K562 (cell line): ENCODE data around the gene NR3C1. TPM values are rescaled to one million over a fixed set of nuclear protein-coding genes. Genes with fewer than 3 reads are reported as not detected.
A peak's percentile ranks its signal among the peaks of the same experiment; 100 is the strongest.

Experiments
- ATAC-seq: fragments of 200-7000 bp; cut with Tn5 transposase; 3 replicates; pipeline ENCODE4 v1.9.1; 2020; ENCODE audit warnings: moderate library complexity
- BruUV-seq: library from RNA; stranded (reverse); fragments of 400-500 nt; replicated peaks from 2 replicates; lab custom pipeline; 2021; lab: Mats Ljungman, UMichigan
- CTCF ChIA-PET: fragments of 300-600 bp; formaldehyde crosslinking; extraction: SDS; loops from one replicate; lab custom pipeline; 2021; ENCODE audit warnings: low intra/inter-chr PET ratio; lab: Yijun Ruan, JAX
- POLR2A ChIA-PET: fragments of 300-600, 350-650 bp; sonication (Branson Sonifier 250); formaldehyde crosslinking; extraction: SDS; loops from one replicate; lab custom pipeline; 2021; ENCODE audit warnings: antibody characterized with exemption, inconsistent platforms; lab: Yijun Ruan, JAX
- DNase-seq, 4 experiments: peaks; one replicate each; pipeline versions ENCODE4 v3.0.0 to v3.0.0-alpha.2; 2011 to 2018; ENCODE audit warnings: low spot score in 3 of 4, mixed read lengths in 3 of 4; ENCODE audit errors: extremely low read depth in 1 of 4
- FAIRE-seq: peaks from 2 replicates; lab custom pipeline; 2011; peaks lifted over from hg19 to GRCh38; lab: Jason Lieb, UNC
- H2AFZ ChIP-seq: 2 replicates; pipeline ENCODE4 v1.6.0; 2011; ENCODE audit warnings: low read depth, low read length, control low read depth, inconsistent platforms
- H3K27ac ChIP-seq: fragments of 200-600 bp; 3 replicates; pipeline ENCODE4 v1.8.0; 2011; ENCODE audit warnings: low read depth, mild to moderate bottlenecking, control low read depth, inconsistent platforms, low read length, moderate library complexity, mixed read lengths; ENCODE audit errors: extremely low read depth
- H3K27me3 ChIP-seq, 2 experiments: fragments of 300-600 bp in 1 of 2; 2 replicates in 1 of 2; 3 replicates in 1 of 2; pipeline versions ENCODE4 v1.6.0 to v1.8.0; 2011; ENCODE audit warnings: inconsistent platforms in 2 of 2, low read length in 2 of 2, mild to moderate bottlenecking in 1 of 2, mixed read lengths in 1 of 2, moderate library complexity in 1 of 2; ENCODE audit not compliant: control insufficient read depth in 2 of 2, insufficient read depth in 2 of 2
- H3K36me3 ChIP-seq: fragments of 300-600 bp; 3 replicates; pipeline ENCODE4 v1.8.0; 2011; ENCODE audit warnings: mild to moderate bottlenecking, low read length, inconsistent platforms; ENCODE audit not compliant: control insufficient read depth, insufficient read depth
- H3K4me1 ChIP-seq, 2 experiments: fragments of 200-600 bp in 1 of 2; replicated peaks in 1 of 2; 2 replicates in 1 of 2; 3 replicates in 1 of 2; pipeline versions ENCODE4 v1.5.1 to v1.8.0; 2011; ENCODE audit warnings: inconsistent platforms in 2 of 2, low read length in 2 of 2, mild to moderate bottlenecking in 1 of 2, mixed read lengths in 1 of 2, moderate library complexity in 1 of 2; ENCODE audit not compliant: control insufficient read depth in 2 of 2, insufficient read depth in 2 of 2
- H3K4me2 ChIP-seq: 2 replicates; pipeline ENCODE4 v1.6.1; 2011; ENCODE audit warnings: low read length, control low read depth, inconsistent platforms, mixed read lengths; ENCODE audit not compliant: insufficient read depth
- H3K4me3 ChIP-seq: fragments of 200-600 bp; sonication (generic), shearing (Covaris generic); 2 replicates; pipeline ENCODE4 v1.5.1; 2016; ENCODE audit warnings: control low read depth, inconsistent platforms
- H3K79me2 ChIP-seq: fragments of 200-600 bp; 3 replicates; pipeline ENCODE4 v1.8.0; 2011; ENCODE audit warnings: low read length, inconsistent platforms; ENCODE audit not compliant: control insufficient read depth, insufficient read depth
- H3K9ac ChIP-seq, 2 experiments: 2 replicates each; pipeline versions ENCODE4 v1.6.0 to v1.6.1; 2011; ENCODE audit warnings: low read depth in 2 of 2, low read length in 2 of 2, control low read depth in 1 of 2, inconsistent platforms in 1 of 2, mild to moderate bottlenecking in 1 of 2, mixed read lengths in 1 of 2; ENCODE audit not compliant: insufficient read depth in 1 of 2
- H3K9me1 ChIP-seq: one replicate; pipeline ENCODE4 v1.6.0; 2011; ENCODE audit warnings: inconsistent platforms, mild to moderate bottlenecking, low read length, moderate library complexity; ENCODE audit not compliant: control insufficient read depth, insufficient read depth
- H3K9me3 ChIP-seq: replicated peaks from 2 replicates; pipeline ENCODE4 v1.5.1; 2011; ENCODE audit warnings: low read depth, low read length, inconsistent platforms; ENCODE audit not compliant: control insufficient read depth, insufficient read depth
- H4K20me1 ChIP-seq: replicated peaks from 2 replicates; pipeline ENCODE4 v1.6.1; 2011; ENCODE audit warnings: low read length, inconsistent platforms, mixed read lengths; ENCODE audit not compliant: control insufficient read depth, insufficient read depth
- ARID1B ChIP-seq: fragments of 450-650 bp; IDR thresholded peaks from 2 replicates; pipeline ENCODE4 v1.6.1; 2016; ENCODE audit warnings: antibody characterized with exemption, mild to moderate bottlenecking, inconsistent platforms
- ATF4 ChIP-seq: fragments of 450-650 bp; formaldehyde crosslinking; IDR thresholded peaks from 2 replicates; pipeline ENCODE4 v1.4.0; 2022; ENCODE audit warnings: mild to moderate bottlenecking, moderate library complexity
- DPF2 ChIP-seq: fragments of 450-650 bp; IDR thresholded peaks from 2 replicates; pipeline ENCODE4 v1.6.1; 2016
- ELF4 ChIP-seq: fragments of 450-650 bp; formaldehyde crosslinking; IDR thresholded peaks from 2 replicates; pipeline ENCODE4 v1.4.0; 2022; ENCODE audit warnings: missing genetic modification characterization
- FOXA1 ChIP-seq: fragments of 450-650 bp; IDR thresholded peaks from 2 replicates; pipeline ENCODE4 v1.6.1; 2016; ENCODE audit warnings: mild to moderate bottlenecking, borderline replicate concordance
- HDAC6 ChIP-seq: IDR thresholded peaks from 2 replicates; pipeline ENCODE4 v1.6.1; 2012; ENCODE audit warnings: low read depth, mild to moderate bottlenecking, control low read depth, inconsistent platforms, low read length, moderate library complexity
- HDAC8 ChIP-seq: fragments of 450-650 bp; IDR thresholded peaks from 2 replicates; pipeline ENCODE4 v1.6.1; 2016; ENCODE audit warnings: mild to moderate bottlenecking, missing genetic modification characterization, moderate library complexity, missing compliant biosample characterization
- ILK ChIP-seq: fragments of 450-650 bp; IDR thresholded peaks from 2 replicates; pipeline ENCODE4 v1.6.1; 2016; ENCODE audit warnings: missing genetic modification characterization, low read depth, mild to moderate bottlenecking, missing compliant biosample characterization, moderate library complexity, borderline replicate concordance
- NCOA4 ChIP-seq: fragments of 450-650 bp; IDR thresholded peaks from 2 replicates; pipeline ENCODE4 v1.6.1; 2018; ENCODE audit warnings: mild to moderate bottlenecking; ENCODE audit not compliant: partially characterized antibody
- PHF8 ChIP-seq: fragments of 200-600 bp; sonication (generic); IDR thresholded peaks from 2 replicates; pipeline ENCODE4 v1.6.1; 2012; ENCODE audit warnings: mixed run types, mild to moderate bottlenecking, inconsistent platforms, low read length, moderate library complexity, borderline replicate concordance
- POLR2H ChIP-seq: IDR thresholded peaks from 2 replicates; pipeline ENCODE4 v1.6.1; 2016; ENCODE audit warnings: missing genetic modification characterization, low read depth, mild to moderate bottlenecking, control low read depth, missing compliant biosample characterization, moderate library complexity
- TAL1 ChIP-seq: fragments of 450-650 bp; IDR thresholded peaks from 2 replicates; pipeline ENCODE4 v1.6.1; 2016; ENCODE audit warnings: mild to moderate bottlenecking
- USF2 ChIP-seq: sonication (generic); formaldehyde crosslinking; IDR thresholded peaks from 2 replicates; pipeline ENCODE4 v1.5.0; 2020; ENCODE audit warnings: missing genetic modification reagents
- ZNF165 ChIP-seq: fragments of 250-450 bp; sonication (Bioruptor Pico); IDR thresholded peaks from 2 replicates; pipeline ENCODE4 v1.4.0; 2020; ENCODE audit warnings: borderline replicate concordance
- ZNF253 ChIP-seq: fragments of 250-450 bp; sonication (Bioruptor Pico); conservative IDR thresholded peaks from 2 replicates; pipeline ENCODE4 v1.6.1; 2021; ENCODE audit warnings: mild to moderate bottlenecking
- ZNF592 ChIP-seq: fragments of 450-650 bp; IDR thresholded peaks from 2 replicates; pipeline ENCODE4 v1.6.1; 2017; ENCODE audit warnings: antibody characterized with exemption, mild to moderate bottlenecking
- WGBS: fragments of 100-300 bp; shearing (Covaris generic); methylation state at CpG from one replicate; pipeline ENCODE4 v1.1.6; 2016; ENCODE audit warnings: low coverage, mixed read lengths; ENCODE audit not compliant: insufficient coverage; ENCODE audit errors: missing lambda C conversion rate; 5-methylcytosine and 5-hydroxymethylcytosine counted together
- in situ Hi-C: fragments of 300-500 bp; cut with MboI; formaldehyde crosslinking; loops from 4 replicates; pipeline ENCODE4 v1.15.0; 2018; ENCODE audit warnings: inconsistent platforms, mixed read lengths
- intact Hi-C: fragments of 100-400 bp; cut with micrococcal nuclease; formaldehyde crosslinking; loops from 2 replicates; pipeline ENCODE4 v1.14.2; 2022
- polyA plus RNA-seq, 8 experiments: library from polyadenylated mRNA; depleted of rRNA in 4 of 8; stranded (reverse) in 5 of 8; unstranded in 3 of 8; fragments of >200 nt; fragmentation: Nextera tagmentation in 2 of 8; fragmentation: Illumina TruSeq in 1 of 8; extraction: Ambion mirVana in 2 of 8; extraction: Trizol in 1 of 8; gene quantifications; 2 replicates each; pipeline versions ENCODE4 v1.2.1 to v1.2.3, GENCODE V29; 2011 to 2014; ENCODE audit warnings: inconsistent platforms in 1 of 8, missing spikeins in 1 of 8
- total RNA-seq, 7 experiments: library from RNA; depleted of rRNA in 6 of 7; stranded (reverse); fragments of >200 nt in 6 of 7; fragmentation: Illumina TruSeq in 2 of 7; extraction: Trizol in 2 of 7; gene quantifications; 2 replicates each; pipeline versions ENCODE4 v1.2.1 to v1.2.3, GENCODE V29; 2011 to 2021; ENCODE audit warnings: low replicate concordance in 1 of 7

The NR3C1 gene
- total and polyA plus RNA-seq, 9 of the 15 experiments (the other 6 are each of a cell fraction or from before 2014, with no cell fraction given), result 8.2 to 36.0 (median 15.0) TPM

GRCh38 chr5:143337946-143338345, 65.5 kb downstream of the NR3C1 start:
- BruUV-seq, result no TSS peak
- H3K27ac ChIP-seq, result no peak overlapping the region
- peaks cover 43% of the 10 kb centered on the region for H3K79me2 ChIP-seq
- no peak overlapping the region for H2AFZ ChIP-seq
- H3K9me1 ChIP-seq, result no peaks in the 10 kb centered on the region
- DNase-seq, result no peak
- H3K9ac ChIP-seq, result no peak overlapping the region
- FAIRE-seq, result peak; percentile 23
- TF ChIP-seq ATF4, result no peak
- TF ChIP-seq HDAC8 (tag), result no peak
- TF ChIP-seq DPF2, result no peak
- TF ChIP-seq ZNF253 (CRISPR knock-in tag), result no peak
- TF ChIP-seq PHF8, result no peak
- TF ChIP-seq ELF4 (CRISPR knock-in tag), result no peak
- no peak for TF ChIP-seq ZNF165
- no peak for TF ChIP-seq ILK
- peak; percentile 25; the same call in 1 of the 2 replicates for TF ChIP-seq ARID1B
- TF ChIP-seq USF2 (CRISPR knock-in tag), result no peak
- no peak for TF ChIP-seq HDAC6
- TF ChIP-seq FOXA1, result no peak
- TF ChIP-seq TAL1, result 0 out of 2 replicates have a peak, but pooled peaks have one; percentile 10
- no peak for TF ChIP-seq POLR2H
- TF ChIP-seq NCOA4, result no peak
- no peak for TF ChIP-seq ZNF592
- H3K4me3 ChIP-seq, result no peak overlapping the region
- peak; percentile 60 for ATAC-seq
- H4K20me1 ChIP-seq, result no peaks in the 10 kb centered on the region
- WGBS, result 44% methylated on average over 3 of the region's 3 CpGs
- 0 out of 3 replicates have a peak, but pooled peaks cover 7% of the 10 kb centered on the region for H3K36me3 ChIP-seq
- POLR2A ChIA-PET, result interaction anchor here (0.6 to 1.0 kb wide), 2 partner anchors 109 to 1310 kb away, joined by 3 read pairs; no protein-coding TSS in a partner anchor
- no peaks in the 10 kb centered on the region for H3K27me3 ChIP-seq
- in situ Hi-C loops (no loop called here), intact Hi-C loops (no loop called here)
- no peak overlapping the region for H3K4me2 ChIP-seq
- no peaks in the 10 kb centered on the region for H3K9me3 ChIP-seq
- H3K4me1 ChIP-seq, result peaks cover 0 to 17% of the 10 kb centered on the region in 2 experiments; a peak in 2 of 5 replicates
- CTCF ChIA-PET, result no interaction called here
